HG03108 (cell line): ENCODE data around the gene AKT2.

Experiments used
- ATAC-seq: cut with Tn5 transposase; IDR thresholded peaks from one replicate; pipeline ENCODE4 v1.9.1; 2021; ENCODE audit warnings: moderate library complexity; ENCODE audit not compliant: unreplicated experiment

The AKT2 gene

GRCh38 chr19:40198272-40198990 lies 86.7 kb downstream of the AKT2 start:
- no peak for ATAC-seq

GRCh38 chr19:40193587-40193849 lies 91.6 kb downstream of the AKT2 start:
- ATAC-seq, result no peak

GRCh38 chr19:40192758-40193586 lies 92.2 kb downstream of the AKT2 start:
- no peak for ATAC-seq

- ATAC-seq, result no peak
Observed at GRCh38 chr19:40191836-40192646, 93.1 kb downstream of the AKT2 start.

- ATAC-seq, result peak; percentile 75
Observed at GRCh38 chr19:40190891-40191835, 94.0 kb downstream of the AKT2 start, which contains the start of gene MAP3K10. Gene MAP3K10, plus strand, starts transcription at chr19:40191426. Its CDS starts 606 bp downstream, at chr19:40192032.

GRCh38 chr19:40184273-40184672 lies 100.9 kb downstream of the AKT2 start:
- ATAC-seq, result no peak
